ENCODE data around the gene KRTAP4-5.
"Not testable (repeated sequence)": the region's sequence is repeated elsewhere in the genome, so short reads cannot be mapped to it uniquely, and the experiment has no call there.

KRTAP4-5 gene

DNA sequence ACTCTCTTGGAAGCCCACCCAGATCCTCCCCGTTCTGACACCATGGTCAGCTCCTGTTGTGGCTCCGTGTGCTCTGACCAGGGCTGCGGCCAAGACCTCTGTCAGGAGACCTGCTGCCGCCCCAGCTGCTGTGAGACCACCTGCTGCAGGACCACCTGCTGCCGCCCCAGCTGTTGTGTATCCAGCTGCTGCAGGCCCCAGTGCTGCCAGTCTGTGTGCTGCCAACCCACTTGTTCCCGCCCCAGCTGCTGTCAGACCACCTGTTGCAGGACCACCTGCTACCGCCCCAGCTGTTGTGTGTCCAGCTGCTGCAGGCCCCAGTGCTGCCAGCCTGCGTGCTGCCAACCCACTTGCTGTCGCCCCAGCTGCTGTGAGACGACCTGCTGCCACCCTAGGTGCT is 44.3 kb downstream of the KRTAP4-5 start, which contains the start of gene KRTAP4-9:
Gene KRTAP4-9, plus strand, starts transcription at position 43 of the 400 bp plus-strand sequence. Its CDS starts 0 bp downstream, at position 43.
- not testable (repeated sequence) for DNase-seq

DNA sequence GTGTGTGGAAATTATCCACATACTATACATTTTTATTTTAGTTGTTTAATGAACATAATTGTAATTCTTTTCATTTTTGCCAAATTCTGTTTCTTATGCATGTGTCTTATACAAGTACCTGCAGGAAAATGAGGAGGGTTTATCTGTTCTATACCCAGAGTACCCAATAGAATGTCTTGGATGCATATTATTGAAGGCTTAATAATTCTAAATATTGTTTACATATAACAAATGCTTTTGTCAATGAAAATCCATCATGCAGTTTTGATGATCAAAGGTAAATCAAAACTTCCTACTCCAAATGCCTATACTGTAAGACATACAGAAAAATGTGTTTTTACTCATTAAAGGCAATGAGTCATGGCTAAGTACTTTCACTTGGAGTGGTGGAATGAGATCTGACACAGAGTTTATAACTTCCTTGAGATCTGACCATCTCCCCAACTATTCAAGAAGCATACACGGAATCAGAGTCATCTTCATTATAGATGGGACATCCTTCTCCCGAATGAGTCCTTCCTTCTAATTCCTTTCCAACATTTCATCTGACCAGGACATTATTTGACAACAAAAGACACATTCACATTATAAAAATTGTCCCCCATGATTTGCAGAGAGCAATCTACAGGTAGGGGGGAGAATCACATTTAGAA is 45.1 kb downstream of the KRTAP4-5 start:
- not testable (repeated sequence) for DNase-seq

DNA sequence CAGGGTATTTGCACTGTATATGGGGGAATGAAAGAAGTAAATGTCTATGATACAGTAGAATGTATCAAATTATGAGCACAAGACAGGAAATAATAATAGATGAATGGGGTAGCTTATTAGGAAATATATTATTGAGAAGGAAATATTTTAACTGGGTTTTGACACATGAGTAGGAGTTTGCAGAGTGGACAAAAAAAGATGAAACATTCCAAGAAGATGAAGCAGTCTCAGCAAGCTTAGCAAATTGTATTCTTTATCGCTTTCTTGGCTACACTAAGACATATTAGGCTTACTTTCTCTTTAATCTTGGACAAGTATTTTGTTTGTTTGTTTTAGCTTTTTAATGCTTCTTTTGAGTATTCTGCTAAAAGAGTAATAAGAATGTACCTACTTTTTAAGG is 45.7 kb downstream of the KRTAP4-5 start:
- DNase-seq: no peak

DNA sequence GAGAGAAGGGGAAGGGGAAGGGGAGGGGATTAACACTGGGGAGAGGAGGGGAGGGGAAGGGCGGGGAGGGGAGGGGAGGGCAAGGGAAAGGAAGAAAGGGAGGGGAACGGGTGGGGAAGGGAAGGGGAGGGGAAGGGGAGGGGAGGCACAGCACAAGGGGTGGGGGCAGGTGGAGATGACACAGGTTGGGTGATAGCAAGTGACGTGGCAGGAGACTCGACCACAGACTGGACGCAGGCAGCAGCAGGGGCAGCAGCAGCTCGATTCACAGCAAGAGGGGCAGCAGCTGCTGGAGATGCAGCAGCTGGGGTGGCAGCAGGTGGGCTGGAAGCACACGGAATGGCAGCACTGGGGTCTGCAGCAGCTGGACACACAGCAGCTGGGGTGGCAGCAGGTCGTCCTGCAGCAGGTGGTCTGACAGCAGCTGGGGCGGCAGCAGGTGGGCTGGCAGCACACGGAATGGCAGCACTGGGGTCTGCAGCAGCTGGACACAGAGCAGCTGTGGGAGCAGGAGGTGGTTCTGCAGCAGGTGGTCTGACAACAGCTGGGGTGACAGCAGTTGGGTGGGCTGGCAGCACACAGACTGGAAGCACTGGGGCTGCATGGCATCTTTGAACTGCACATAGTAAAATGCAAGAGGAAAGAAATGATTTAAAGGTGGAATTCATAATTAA is 47.9 kb downstream of the KRTAP4-5 start, which contains the start of gene KRTAP4-16:
Gene KRTAP4-16, minus strand, starts transcription at position 624 of the 674 bp plus-strand sequence. Its CDS starts 0 bp downstream, at position 624.
- no peak for DNase-seq

DNA sequence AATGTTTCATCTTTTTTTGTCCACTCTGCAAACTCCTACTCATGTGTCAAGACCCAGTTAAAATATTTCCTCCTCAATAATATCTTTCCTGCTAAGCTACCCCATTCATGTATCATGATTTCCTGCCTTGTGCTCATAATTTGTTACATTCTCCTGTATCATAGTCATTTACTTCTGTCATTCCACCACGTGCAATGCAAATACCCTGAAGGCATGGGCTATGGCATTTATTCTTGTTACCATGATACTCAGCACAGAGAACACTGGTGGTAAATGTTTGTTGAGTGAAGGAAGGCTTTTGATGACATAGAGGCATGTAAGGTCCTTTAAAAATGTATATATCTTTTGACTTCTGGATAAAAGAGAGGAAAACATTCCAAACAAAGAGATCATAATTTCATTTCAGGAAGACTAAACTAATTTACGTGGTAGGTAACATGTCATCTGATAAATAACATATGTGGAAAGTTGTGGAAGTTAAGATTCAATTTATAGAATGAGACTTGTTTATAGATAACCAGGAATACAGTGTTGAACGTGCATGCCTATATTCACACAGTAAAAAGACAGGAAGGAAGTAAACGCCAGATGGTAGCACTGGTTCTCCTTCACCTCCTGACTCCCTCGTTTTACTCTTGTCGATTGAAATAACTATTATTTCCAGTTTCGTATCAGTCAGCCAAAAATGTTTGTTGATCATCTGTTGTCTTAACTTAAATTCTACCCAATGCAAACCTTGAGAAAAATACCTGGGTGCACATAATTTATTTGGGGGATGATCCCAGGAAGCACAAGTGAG is 49.7 kb downstream of the KRTAP4-5 start:
- not testable (repeated sequence) for DNase-seq

Measured in cerebellar nuclear complex (tissue), 1 donor.